ENCODE measurements around the gene CLEC16A. TPM values are rescaled to one million over a fixed set of nuclear protein-coding genes. Genes with fewer than 3 reads are reported as not detected.
A peak's percentile ranks its signal among the peaks of the same experiment; 100 is the strongest.

CLEC16A gene
- total and polyA plus RNA-seq, 9 of the 15 experiments (the other 6 are each of a cell fraction or from before 2014, with no cell fraction given) = 1.00 to 22.3 (median 10.0) TPM

GRCh38 chr16:11201498-11202259 lies 257.3 kb downstream of the CLEC16A start (continued):
- TF ChIP-seq, protein P1, sequence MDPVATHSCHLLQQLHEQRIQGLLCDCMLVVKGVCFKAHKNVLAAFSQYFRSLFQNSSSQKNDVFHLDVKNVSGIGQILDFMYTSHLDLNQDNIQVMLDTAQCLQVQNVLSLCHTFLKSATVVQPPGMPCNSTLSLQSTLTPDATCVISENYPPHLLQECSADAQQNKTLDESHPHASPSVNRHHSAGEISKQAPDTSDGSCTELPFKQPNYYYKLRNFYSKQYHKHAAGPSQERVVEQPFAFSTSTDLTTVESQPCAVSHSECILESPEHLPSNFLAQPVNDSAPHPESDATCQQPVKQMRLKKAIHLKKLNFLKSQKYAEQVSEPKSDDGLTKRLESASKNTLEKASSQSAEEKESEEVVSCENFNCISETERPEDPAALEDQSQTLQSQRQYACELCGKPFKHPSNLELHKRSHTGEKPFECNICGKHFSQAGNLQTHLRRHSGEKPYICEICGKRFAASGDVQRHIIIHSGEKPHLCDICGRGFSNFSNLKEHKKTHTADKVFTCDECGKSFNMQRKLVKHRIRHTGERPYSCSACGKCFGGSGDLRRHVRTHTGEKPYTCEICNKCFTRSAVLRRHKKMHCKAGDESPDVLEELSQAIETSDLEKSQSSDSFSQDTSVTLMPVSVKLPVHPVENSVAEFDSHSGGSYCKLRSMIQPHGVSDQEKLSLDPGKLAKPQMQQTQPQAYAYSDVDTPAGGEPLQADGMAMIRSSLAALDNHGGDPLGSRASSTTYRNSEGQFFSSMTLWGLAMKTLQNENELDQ (CRISPR knock-in tag; IDR thresholded peaks at IDR 0.05; ENCODE audit: borderline replicate concordance) = no peak
- TF ChIP-seq JUND (IDR thresholded peaks at IDR 0.05; ENCODE audit: borderline replicate concordance, low read depth, low read length) (peak; percentile 87), JUND (tag; IDR thresholded peaks at IDR 0.05; ENCODE audit: borderline replicate concordance, low read depth, low read length) (peak; percentile 91), ZNF780A (CRISPR knock-in tag; IDR thresholded peaks at IDR 0.05) (no peak), ZEB2 (IDR thresholded peaks at IDR 0.05) (peak; percentile 99), HDAC2 (IDR thresholded peaks at IDR 0.05) (peak; percentile 78; the same call in 1 of the 2 replicates), ETV6 (IDR thresholded peaks at IDR 0.05; ENCODE audit: borderline replicate concordance in 1 of 2, low read depth in 2 of 2, low read length in 1 of 2) (no peak), ETV6 (CRISPR knock-in tag; IDR thresholded peaks at IDR 0.05; ENCODE audit: borderline replicate concordance) (no peak), MECOM (CRISPR knock-in tag; IDR thresholded peaks at IDR 0.05) (peak; percentile 40; the same call in 1 of the 2 replicates), ESRRA (IDR thresholded peaks at IDR 0.05; ENCODE audit: borderline replicate concordance, low read depth) (no peak), BCOR (IDR thresholded peaks at IDR 0.05) (peak; percentile 95), NFIC (IDR thresholded peaks at IDR 0.05) (peak; percentile 49), MAFF (IDR thresholded peaks at IDR 0.05; ENCODE audit: low read length) (peak; percentile 74), NFATC3 (IDR thresholded peaks at IDR 0.05) (peak; percentile 74; the same call in 1 of the 2 replicates), HLTF (IDR thresholded peaks at IDR 0.05) (no peak), SMARCC2 (IDR thresholded peaks at IDR 0.05; ENCODE audit: low read depth) (peak; percentile 90), L3MBTL2 (IDR thresholded peaks at IDR 0.05) (peak; percentile 75; the same call in 1 of the 2 replicates), TEAD2 (tag; IDR thresholded peaks at IDR 0.05) (no peak), NONO (IDR thresholded peaks at IDR 0.05; ENCODE audit: low read depth in 2 of 2, low read length in 1 of 2) (peak in 1 of 2 experiments; percentile 60; a peak in 1 of 4 replicates), KAT8 (IDR thresholded peaks at IDR 0.05; ENCODE audit: low read depth) (no peak), HNRNPH1 (optimal IDR thresholded peaks at IDR 0.05; ENCODE audit: low read depth, low read length) (no peak), NCOA2 (IDR thresholded peaks at IDR 0.05; ENCODE audit: partially characterized antibody in 2 of 2) (no peak), NCOA1 (IDR thresholded peaks at IDR 0.05; ENCODE audit: low read depth) (peak; percentile 66; the same call in 1 of the 2 replicates), ZNF583 (CRISPR knock-in tag; IDR thresholded peaks at IDR 0.05) (0 out of 2 replicates have a peak, but pooled peaks have one; percentile 2), HMGN3 (IDR thresholded peaks at IDR 0.05; ENCODE audit: borderline replicate concordance, extremely low read depth, insufficient read length, low read depth, low read length) (peak; percentile 57), ZKSCAN1 (IDR thresholded peaks at IDR 0.05; ENCODE audit: low read depth, low read length) (no peak; the same call in 1 of the 2 replicates), DPF2 (IDR thresholded peaks at IDR 0.05) (peak; percentile 94)
- TF ChIP-seq, protein P2, sequence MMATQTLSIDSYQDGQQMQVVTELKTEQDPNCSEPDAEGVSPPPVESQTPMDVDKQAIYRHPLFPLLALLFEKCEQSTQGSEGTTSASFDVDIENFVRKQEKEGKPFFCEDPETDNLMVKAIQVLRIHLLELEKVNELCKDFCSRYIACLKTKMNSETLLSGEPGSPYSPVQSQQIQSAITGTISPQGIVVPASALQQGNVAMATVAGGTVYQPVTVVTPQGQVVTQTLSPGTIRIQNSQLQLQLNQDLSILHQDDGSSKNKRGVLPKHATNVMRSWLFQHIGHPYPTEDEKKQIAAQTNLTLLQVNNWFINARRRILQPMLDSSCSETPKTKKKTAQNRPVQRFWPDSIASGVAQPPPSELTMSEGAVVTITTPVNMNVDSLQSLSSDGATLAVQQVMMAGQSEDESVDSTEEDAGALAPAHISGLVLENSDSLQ (IDR thresholded peaks at IDR 0.05) = peak; percentile 91

All from K562 (cell line).